ENCODE measurements around the gene RNF19B.
"Not testable (repeated sequence)": the region's sequence is repeated elsewhere in the genome, so short reads cannot be mapped to it uniquely, and the experiment has no call there.

The RNF19B gene

DNA sequence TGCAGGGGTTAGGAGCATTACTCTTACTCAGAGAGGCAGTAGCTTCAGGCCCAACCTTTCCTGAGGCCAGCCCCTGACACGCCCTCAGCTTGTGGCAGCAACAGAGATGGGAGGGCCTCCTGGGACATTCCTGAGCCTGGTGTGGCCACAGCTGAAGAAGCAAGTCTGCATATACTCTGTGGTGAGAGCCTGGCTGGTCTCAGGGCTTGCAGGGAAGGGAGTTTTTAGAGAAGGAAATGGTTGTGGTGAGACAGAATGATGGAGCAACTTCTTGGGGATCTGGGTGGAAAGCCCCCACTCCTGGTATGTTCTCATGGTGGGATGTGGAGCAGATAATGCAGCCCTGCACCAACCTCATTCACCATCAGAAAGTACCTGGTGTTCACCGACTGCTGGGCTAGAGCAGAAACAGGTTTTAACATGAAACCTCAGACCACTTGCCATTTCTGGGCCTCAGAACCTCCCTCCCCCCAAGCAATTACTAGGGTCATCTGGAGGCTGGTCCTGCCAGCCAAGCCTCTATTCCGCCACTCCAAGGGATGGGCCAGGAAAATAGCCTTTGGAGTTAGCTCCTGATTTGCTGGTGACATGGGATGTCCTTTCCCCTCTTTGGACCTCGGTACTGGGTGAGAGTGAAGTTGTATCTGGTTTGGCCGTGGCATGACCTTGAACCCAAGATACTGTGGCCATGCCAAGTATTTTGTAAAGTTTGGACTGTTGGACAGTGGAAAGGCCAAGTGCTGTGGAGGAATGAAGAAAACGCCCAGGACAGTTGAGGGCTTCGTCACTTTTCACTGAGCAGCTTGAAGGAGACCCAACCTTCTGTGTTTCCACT is 28.1 kb upstream of the RNF19B start:
- no peak for DNase-seq

DNA sequence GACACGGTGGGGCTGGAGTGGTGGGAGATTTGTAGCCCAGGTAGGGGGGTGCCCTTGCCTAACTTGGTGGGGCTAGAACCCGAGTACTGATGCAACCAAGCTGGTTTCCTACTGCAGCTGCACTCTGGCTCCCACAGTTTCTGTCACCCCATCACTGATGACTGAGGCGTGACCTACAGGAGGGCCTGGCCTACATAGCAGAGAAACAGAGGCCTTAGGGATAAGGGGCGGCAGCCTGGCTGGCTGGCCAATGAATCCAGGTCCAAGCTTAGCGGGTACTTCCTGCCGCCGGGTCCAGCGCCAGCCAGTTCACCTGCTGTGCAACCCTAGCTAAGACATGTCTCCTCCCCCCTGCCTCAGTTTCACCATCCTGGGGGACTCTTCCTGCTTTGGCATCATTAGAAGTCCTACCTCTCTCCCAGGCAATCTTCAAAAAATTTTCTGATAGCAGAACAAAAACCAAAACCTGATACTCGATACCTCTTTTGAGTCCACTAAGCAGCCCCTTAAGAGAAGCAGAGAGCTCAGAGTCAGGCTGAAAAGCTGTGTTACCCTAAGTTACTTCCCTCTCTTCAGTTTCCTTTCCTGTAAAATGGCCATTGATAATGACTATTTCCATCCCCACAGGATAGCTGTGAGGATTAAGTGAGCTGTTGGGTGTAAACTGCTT is 27.3 kb upstream of the RNF19B start:
- DNase-seq, result no peak

DNA sequence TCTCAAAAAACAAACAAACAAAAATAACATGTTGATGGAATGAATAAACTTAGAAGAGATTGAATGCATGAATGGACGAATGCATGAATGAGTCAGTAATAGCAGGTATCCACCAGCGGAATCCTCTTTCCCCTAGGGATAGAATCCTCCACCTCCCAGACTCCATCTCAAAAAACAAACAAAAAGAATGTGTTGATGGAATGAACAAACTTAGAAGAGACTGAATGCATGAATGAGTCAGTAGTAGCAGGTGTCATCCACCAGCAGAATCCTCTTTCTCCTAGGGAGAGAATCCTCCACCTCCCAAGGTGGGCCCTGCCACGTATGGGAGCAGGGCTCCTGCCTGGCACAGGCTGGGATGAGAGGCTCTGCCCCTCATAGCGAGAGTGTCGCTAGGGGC is 26.8 kb upstream of the RNF19B start:
- DNase-seq, result no peak

DNA sequence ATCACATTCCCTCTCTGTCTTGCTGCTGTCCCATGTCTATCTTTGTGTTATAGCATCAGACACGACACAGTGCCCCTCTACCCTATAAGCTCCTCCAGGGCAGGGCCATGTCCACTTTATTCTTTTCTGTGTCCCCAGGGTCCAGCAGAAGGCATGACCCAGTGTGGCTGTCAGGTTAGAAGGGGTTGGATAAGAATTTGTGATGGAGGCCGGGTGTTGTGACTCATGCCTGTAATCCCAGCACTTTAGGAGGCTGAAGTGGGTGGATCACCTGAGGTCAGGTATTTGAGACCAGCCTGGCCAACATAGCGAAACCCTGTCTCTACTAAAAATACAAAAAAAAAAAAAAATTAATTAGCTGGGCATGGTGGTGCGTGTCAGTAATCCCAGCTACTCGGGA is 26.3 kb upstream of the RNF19B start:
- DNase-seq, result no peak

DNA sequence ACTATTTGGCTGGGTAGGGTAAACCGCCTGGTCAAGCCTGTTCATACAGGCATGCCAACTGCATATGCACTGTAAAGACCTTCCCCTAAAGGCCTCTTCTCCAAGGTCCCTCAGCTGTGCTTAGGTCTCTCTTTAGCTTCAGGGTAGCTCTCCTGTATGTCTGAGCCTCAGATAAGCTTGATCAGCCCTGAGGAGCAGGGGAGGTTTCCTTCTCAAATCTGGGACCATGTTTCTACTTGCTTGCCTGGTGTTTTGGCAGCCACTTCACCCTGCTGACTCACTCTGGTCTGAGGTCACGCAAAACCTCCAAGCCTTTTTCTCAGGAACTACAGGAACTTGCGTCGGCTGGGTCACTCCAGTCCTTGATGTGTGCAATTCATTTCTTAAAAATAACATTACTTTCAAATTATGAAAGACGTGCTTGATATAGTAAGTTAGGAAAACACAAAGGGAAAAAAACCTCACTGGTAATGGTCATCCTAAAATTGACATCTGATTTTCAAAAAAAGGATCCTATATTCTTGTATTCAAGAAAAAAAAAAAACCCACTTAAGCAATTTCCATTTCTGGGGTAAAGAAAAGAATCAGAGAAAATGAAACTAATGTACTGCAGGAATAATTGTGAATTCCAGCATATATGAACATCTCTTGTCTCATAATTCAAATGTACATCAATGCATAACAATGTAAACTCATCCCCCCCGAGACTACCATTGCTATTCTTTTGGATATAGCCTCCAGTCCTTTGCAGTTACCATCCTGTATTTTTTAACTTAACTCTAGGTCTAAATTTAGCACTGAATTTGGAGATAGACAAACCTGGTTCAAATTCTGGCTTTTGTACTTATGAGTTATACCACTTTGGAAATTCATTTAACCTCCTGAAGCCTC is 24.8 kb upstream of the RNF19B start:
- DNase-seq, result no peak

DNA sequence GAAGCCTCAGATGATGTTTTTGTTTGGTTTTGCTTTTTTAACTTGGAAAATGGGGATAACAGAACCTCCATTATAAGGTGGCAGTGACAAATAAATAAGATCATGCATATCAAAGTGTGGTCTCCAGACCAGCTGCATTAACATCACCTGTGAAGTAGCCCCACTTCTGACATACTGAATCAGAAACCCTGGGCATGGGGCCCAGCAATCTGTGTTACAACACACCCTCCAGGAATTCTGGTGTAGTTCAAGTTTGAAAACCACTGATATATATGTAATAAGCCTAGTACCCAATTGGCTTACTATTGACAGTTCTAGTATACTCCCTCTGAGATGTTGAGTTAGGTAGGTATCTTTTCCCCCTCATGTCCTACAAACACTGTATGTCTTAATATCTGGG is 24.1 kb upstream of the RNF19B start:
- DNase-seq, result no peak

DNA sequence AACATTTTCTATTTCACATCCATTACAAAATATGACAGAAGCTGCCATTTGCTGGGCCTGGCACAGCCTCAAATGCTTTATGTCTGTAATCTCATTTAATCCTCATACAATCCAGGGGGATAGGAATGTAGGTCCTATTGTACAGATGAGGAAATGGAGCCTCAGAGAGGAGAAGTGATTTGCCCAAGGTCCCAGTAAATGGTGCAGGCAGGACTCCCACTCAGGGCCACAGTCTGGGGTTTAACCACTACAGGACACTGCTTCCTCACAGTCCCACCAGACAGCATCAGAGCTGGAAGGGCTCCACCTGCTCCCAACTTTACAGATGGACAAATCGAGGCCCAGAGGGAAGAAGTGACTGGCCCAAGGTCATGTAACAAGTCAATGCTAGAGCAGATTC is 20.6 kb upstream of the RNF19B start:
- no peak for DNase-seq

DNA sequence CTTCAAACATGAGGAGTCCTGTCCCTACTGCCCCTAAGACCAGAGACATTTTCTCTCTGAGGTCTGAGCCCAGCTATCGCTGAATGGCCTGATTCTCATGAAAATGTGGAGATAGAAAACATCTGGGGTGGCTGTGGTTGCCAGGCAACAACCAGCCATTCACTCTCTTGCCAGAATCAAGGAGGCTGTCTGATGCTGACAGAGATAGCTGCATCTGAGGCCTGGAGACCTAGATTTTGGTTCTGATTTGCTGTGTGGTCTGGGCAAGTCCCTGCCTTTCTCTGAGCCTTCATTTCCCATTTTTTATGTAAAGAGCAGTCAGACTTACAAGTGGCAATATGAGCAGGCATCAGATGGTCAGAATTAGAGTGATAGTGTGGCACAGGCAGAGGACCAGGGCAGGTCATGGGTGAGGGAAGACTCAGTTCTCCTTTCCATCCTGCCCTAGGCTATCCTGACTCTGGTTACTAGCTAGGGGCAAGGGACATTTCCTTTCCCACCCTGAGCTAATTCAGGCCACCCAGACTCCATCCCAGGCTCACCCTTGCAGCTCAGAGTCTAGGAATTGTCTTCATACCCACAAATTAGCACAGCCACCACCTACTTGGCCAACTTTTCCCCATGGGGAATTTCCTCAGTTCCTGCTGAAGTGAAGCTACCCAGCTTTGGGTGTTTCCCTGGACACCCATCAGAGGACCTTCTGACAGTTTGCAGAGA is 20.0 kb upstream of the RNF19B start:
- DNase-seq, result no peak

DNA sequence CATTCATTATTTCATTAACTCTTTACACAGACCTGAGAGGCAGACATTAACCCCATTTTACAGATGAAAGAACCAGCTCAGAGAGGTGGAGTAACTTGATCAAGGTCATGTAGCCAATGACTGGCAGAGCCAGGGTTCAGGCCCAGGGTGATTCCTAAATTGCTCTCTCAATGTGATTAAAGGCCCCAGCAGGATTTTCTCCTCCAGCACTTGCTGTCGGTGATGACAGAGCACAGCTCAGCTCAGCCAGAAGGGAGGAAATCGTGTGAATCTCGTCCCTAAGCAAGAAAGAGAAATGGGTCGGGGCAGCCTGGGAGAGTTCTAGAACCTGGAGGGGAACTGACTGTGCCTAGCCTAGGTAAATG is 19.5 kb upstream of the RNF19B start:
- no peak for DNase-seq

DNA sequence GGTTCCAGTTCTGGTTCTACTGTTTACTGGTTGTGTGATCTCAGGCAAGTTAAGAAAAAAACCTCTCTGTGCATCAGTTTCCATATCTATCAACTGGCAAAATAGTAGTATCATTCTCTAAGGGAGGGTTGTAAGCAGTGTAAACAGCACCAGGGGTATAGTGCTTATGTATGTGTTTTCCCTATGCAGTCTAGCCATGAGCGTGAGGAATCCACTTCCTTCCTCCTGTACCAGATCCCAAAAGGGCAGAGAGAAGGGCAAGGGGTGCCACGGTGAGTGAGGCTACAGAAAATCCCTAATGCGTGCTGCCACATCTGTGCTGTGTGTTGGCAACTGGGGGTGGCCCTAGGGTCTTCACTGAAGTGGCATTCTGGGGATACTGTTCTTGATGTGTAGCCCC is 18.4 kb upstream of the RNF19B start:
- DNase-seq, result no peak

DNA sequence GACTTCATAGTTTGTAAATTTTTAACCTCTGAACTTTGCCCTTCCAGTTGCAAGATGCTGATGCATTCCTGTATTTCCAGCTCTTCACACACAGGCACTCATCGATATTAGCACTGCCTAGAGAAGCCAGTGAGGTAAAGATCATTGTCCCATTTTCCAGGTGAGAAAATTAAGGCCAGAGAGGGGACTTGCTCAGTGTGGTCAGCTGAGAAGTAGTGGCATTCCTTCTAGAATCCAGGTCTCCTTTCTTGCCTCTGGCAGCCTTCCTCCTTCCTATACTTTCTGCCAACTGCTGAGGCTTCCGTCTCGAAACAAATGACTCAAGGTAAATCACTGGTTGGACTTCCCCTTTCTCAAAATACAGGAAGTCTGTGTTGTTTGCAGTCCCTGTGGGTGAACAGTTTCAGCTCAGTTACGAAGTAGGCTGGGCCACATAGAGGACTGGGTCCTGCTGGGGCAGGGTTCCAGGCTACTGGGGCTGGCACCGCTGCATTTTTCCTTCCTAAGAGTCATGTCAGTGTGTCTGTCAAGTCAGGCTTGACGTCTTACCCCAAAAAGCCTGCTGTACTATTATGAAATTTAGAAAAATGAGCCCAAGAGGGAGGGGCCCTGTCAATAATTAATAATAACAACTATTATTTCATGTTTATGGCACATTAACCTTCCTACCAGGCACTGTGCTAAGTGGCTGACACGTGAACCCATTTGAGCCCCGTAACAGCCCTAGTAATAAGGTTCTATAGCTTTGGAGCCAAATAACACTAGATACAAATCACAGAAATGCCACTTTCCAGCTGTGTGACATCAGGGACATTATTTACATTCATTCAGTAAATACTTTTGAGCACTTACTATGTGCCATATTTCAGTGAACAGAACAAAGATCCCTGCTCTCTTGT is 16.6 kb upstream of the RNF19B start:
- DNase-seq, result no peak

DNA sequence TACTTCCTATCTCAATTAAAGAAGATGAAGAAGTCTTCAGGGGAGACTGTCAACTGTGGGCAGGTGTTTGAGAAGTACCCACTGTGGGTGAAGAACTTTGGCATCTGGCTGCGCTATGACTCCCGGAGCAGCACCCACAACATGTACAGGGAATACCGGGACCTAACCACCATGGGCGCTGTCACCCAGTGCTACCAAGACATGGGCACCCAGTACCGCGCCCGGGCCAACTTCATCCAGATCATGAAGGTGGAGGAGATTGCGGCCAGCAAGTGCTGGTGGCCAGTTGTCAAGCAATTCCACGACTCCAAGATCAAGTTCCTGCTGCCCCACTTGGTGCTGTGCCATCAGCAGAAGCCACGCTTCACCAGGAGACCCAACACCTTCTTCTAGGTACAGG is 15.5 kb upstream of the RNF19B start:
- DNase-seq, result no peak

DNA sequence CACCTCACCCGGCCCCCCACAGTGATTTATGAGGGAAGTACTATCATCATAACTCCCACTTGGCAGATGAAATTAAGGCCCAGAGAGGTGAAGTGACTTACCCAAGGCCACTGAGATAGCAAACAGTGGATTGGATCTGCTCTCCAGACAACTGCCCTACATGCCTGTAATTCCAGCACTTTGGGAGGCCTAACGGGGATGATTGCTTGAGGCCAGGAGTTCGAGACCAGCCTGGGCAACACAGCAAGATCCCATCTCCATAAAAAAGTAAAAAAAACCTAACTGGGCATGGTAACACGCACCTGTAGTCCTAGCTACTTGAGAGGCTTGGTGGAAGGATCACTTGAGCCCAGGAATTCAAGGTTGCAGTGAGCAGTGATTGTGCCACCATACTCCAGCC is 14.2 kb upstream of the RNF19B start:
- no peak for DNase-seq

DNA sequence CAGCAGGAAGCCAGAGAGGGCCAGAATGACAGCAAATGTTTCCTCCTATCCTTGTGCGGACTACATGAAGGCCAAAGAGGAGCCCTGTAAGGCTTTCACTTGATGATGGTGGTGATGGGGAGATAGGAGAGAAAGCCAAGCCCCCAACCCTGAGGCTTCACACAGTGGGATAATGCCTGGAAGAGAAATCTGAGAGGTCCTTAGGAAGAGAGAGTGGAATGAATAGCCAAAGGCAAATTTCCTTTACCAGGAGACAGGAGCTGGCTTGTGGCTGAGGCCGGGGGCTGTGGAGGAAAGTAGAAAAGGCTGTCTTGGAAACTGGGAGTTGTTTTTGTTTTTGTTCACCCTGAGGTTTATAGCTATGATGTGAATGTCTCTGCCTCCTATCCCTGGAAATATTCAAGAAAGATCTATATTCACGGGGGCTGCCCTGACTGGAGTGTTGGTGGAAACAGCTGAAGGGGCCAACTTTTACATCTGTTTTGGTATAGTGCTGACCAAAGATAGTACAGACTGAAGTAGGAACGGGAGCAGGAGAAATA is 13.0 kb upstream of the RNF19B start:
- no peak for DNase-seq

DNA sequence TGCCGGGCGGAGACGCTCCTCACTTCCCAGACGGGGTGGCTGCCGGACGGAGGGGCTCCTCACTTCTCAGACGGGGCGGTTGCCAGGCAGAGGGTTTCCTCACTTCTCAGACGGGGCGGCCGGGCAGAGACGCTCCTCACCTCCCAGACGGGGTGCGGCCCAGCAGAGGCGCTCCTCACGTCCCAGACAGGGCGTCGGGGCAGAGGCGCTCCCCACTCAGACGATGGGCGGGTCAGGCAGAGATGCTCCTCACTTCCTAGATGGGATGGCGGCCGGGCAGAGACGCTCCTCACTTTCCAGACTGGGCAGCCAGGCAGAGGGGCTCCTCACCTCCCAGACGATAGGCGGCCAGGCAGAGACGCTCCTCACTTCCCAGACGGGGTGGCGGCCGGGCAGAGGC is 10.4 kb upstream of the RNF19B start:
- DNase-seq, result not testable (repeated sequence)

DNA sequence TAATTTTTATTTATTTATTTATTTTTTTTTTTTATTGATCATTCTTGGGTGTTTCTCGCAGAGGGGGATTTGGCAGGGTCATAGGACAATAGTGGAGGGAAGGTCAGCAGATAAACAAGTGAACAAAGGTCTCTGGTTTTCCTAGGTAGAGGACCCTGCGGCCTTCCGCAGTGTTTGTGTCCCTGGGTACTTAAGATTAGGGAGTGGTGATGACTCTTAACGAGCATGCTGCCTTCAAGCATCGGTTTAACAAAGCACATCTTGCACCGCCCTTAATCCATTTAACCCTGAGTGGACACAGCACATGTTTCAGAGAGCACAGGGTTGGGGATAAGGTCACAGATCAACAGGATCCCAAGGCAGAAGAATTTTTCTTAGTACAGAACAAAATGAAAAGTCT is 8.8 kb upstream of the RNF19B start:
- not testable (repeated sequence) for DNase-seq

DNA sequence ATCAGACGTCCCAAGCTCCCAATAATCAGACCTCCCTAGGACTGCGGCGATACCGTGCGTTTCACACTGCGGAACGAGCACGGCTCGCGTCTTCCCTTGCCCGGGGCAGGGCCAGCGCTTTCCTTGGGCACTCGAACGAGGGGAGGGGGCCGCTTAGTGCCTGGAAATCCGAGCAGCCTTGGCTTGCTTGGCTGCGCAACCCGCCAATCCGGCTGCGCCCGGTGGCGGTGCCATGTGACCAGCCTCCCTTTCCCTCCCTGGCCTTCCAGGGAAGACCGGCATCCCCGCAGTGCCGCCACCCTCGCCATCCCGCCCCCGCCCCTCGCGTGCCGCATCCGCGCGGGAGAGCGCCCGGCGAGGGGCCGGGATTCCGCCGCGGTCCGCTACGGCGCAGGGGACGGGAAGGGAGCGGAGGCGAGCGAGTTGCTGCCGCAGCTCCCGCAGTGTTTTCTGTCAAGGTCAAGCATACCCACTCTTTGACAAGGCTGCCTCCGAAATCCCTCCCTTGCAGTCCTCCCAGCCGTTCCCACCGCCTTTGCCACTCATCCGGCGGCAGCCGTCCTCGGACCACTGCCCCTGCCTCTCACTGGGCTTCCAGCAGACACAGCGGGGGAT is 8.3 kb upstream of the RNF19B start:
- DNase-seq, result no peak

DNA sequence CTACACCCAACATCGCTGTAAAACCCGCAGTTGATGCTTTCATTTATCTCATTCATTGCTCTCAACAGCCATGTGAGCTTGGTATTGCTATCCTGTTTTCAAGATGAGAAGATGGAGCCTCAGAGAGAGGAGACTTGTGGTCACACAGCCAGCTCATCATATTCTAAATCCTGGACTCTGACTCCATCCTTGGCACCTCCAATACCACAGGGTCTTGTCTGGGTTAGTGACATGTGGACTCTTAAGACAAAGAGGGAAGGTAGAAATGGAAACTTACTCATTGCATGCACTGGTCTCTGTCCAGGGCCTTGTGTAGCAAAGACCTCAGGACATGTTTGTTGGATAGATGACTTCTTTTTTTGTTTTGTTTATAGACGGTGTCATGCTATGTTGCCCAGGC is 7.0 kb upstream of the RNF19B start:
- DNase-seq, result no peak

DNA sequence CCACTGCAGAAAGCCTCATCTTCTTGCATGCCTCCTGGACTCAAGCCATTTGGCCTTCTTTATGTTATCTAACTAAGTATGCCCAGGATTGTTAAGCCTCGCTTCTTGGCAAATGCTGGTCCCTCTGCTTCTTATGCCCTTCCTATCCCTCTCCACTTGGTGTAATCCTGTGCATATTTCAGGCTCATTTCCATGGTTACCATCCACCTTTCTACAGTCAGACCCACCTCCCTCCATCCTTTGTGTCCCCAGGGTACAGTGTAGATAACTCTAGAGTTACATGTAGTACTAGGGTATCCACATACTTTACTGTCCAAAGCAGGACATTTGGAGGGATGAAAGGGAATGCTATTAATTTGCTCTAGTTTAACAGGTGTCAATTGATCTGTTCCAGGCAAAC is 6.5 kb upstream of the RNF19B start:
- DNase-seq, result no peak

DNA sequence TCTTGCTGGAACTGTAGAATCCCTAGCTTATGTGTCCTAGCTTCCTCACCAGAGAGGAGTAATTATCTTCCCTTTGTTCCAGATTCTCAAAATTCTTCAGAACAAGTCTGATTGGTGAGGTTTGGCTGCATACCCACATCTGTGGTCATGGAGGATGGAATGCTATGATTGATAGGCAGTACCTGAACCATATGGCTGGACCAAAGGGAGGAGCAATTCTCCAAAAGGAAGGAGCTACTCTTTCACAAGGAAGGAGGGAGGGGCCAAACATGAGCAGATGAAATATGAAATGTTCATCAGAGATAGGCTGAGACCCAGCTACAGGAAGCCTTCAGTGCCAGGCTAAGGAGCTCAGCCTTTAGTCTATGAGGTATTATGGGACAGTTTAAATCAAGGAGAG is 5.0 kb upstream of the RNF19B start:
- DNase-seq, result no peak

DNA sequence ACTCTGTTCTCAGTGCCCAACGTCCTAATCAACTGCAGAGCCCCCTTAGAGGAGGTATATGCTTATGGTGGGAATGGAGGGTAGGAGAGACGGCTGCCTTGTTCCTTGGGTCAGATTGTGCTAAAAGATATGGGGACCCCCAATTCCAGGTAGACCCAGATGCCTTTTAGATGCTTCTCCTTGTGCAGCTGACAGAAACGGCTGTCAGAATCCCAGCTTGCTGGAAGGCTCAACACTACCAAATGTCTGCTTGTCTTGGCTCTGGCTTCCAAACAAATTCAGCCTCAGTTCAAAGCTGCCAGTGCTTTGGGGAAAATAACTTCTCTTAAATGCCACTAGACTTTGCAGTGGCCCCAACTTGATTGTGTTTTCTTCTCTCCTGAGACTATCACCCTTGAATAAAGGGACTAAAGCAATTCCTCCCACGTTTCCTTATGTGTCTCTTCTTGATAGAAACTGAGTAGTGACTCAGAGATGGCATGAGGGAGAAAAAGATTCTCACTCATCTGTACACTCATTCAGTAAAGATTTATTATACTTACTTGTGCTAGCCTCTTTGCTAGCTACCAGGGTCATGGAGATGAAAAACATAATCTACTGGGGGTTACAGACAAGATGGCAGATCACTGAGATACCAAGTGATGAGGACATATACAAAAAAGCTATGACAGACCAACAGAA is 3.4 kb upstream of the RNF19B start:
- no peak for DNase-seq

All from DMS 273 treated with DMSO at 0.1 percent for 48 hours (cell line).